Thymus (tissue), 14 donors: ENCODE measurements around the gene DHCR24. TPM values are rescaled to one million over a fixed set of nuclear protein-coding genes. Genes with fewer than 3 reads are reported as not detected.
"Not testable (repeated sequence)": the region's sequence is repeated elsewhere in the genome, so short reads cannot be mapped to it uniquely, and the experiment has no call there.

ENCODE experiments used
- DNase-seq, 9 donors: peaks; one replicate each; pipeline ENCODE4 v3.0.0-alpha.2; 2013; ENCODE audit warnings: low spot score in 9 of 9, low read depth in 6 of 9, missing footprints in 1 of 9
- H3K27ac ChIP-seq, 2 donors: one replicate each; pipeline ENCODE4 v1.5.1; 2013; ENCODE audit warnings: control low read depth in 1 of 2, low read depth in 1 of 2, low read length in 1 of 2, mild to moderate bottlenecking in 1 of 2, moderate library complexity in 1 of 2
- H3K27me3 ChIP-seq, 2 donors: one replicate each; pipeline ENCODE4 v1.5.1; 2013; ENCODE audit warnings: low read length in 1 of 2; ENCODE audit not compliant: control insufficient read depth in 2 of 2, insufficient read depth in 1 of 2
- H3K36me3 ChIP-seq, 2 donors: one replicate each; pipeline ENCODE4 v1.5.1; 2013; ENCODE audit warnings: low read length in 1 of 2, mild to moderate bottlenecking in 1 of 2, moderate library complexity in 1 of 2; ENCODE audit not compliant: control insufficient read depth in 2 of 2, insufficient read depth in 2 of 2
- H3K4me1 ChIP-seq, 2 donors: one replicate each; pipeline ENCODE4 v1.5.1; 2013; ENCODE audit warnings: low read length in 2 of 2; ENCODE audit not compliant: control insufficient read depth in 2 of 2, insufficient read depth in 2 of 2
- H3K4me3 ChIP-seq, 2 donors: one replicate each; pipeline ENCODE4 v1.5.1; 2013; ENCODE audit warnings: low read length in 2 of 2, control low read depth in 1 of 2, mild to moderate bottlenecking in 1 of 2
- H3K9me3 ChIP-seq, 2 donors: one replicate each; pipeline ENCODE4 v1.5.1; 2013; ENCODE audit warnings: low read length in 1 of 2, mild to moderate bottlenecking in 1 of 2; ENCODE audit not compliant: control insufficient read depth in 2 of 2, insufficient read depth in 1 of 2
- WGBS: extraction: QIAGEN DNeasy Blood & Tissue Kit; methylation state at CpG from one replicate; pipeline ENCODE4 v1.1.7; 2013; 5-methylcytosine and 5-hydroxymethylcytosine counted together
- long read RNA-seq, 10 donors: transcript quantifications; one replicate each; lab custom pipeline, GENCODE V29; 2026
- polyA plus RNA-seq: library from polyadenylated mRNA; stranded (reverse); fragments of 200-250 nt; gene quantifications from one replicate; pipeline ENCODE4 v1.2.3, GENCODE V29; 2013
- total RNA-seq: library from RNA; stranded (reverse); fragments of 120-200 nt; gene quantifications from one replicate; pipeline ENCODE4 v1.2.4, GENCODE V29; 2013
- donor health status: healthy.

DHCR24 gene, protein sequence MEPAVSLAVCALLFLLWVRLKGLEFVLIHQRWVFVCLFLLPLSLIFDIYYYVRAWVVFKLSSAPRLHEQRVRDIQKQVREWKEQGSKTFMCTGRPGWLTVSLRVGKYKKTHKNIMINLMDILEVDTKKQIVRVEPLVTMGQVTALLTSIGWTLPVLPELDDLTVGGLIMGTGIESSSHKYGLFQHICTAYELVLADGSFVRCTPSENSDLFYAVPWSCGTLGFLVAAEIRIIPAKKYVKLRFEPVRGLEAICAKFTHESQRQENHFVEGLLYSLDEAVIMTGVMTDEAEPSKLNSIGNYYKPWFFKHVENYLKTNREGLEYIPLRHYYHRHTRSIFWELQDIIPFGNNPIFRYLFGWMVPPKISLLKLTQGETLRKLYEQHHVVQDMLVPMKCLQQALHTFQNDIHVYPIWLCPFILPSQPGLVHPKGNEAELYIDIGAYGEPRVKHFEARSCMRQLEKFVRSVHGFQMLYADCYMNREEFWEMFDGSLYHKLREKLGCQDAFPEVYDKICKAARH
- 14.2 TPM for total RNA-seq
- polyA plus RNA-seq = 8.0 TPM
- long read RNA-seq, donor 1, full-length matches to known transcripts = 1 of 1 reads
- long read RNA-seq, donor 1, partial matches to known transcripts = 0 of 1 reads
- long read RNA-seq, donor 1, other reads (novel, unspliced or antisense) = 0 of 1 reads
- long read RNA-seq, donor 2, full-length matches to known transcripts = 17 of 17 reads
- long read RNA-seq, donor 2, partial matches to known transcripts = 0 of 17 reads
- long read RNA-seq, donor 2, other reads (novel, unspliced or antisense) = 0 of 17 reads
- long read RNA-seq, donor 3, full-length matches to known transcripts = 6 of 6 reads
- long read RNA-seq, donor 3, partial matches to known transcripts = 0 of 6 reads
- long read RNA-seq, donor 3, other reads (novel, unspliced or antisense) = 0 of 6 reads
- long read RNA-seq, donor 4, full-length matches to known transcripts = 2 of 2 reads
- long read RNA-seq, donor 4, partial matches to known transcripts = 0 of 2 reads
- long read RNA-seq, donor 4, other reads (novel, unspliced or antisense) = 0 of 2 reads
- long read RNA-seq, donor 5, full-length matches to known transcripts = 9 of 9 reads
- long read RNA-seq, donor 5, partial matches to known transcripts = 0 of 9 reads
- long read RNA-seq, donor 5, other reads (novel, unspliced or antisense) = 0 of 9 reads
- long read RNA-seq, donor 6, full-length matches to known transcripts = 9 of 9 reads
- long read RNA-seq, donor 6, partial matches to known transcripts = 0 of 9 reads
- long read RNA-seq, donor 6, other reads (novel, unspliced or antisense) = 0 of 9 reads
- long read RNA-seq, donor 7, full-length matches to known transcripts = 7 of 13 reads
- long read RNA-seq, donor 7, partial matches to known transcripts = 6 of 13 reads
- long read RNA-seq, donor 7, other reads (novel, unspliced or antisense) = 0 of 13 reads
- long read RNA-seq, donor 8, full-length matches to known transcripts = 4 of 4 reads
- long read RNA-seq, donor 8, partial matches to known transcripts = 0 of 4 reads
- long read RNA-seq, donor 8, other reads (novel, unspliced or antisense) = 0 of 4 reads
- long read RNA-seq, donor 9, full-length matches to known transcripts = 3 of 3 reads
- long read RNA-seq, donor 9, partial matches to known transcripts = 0 of 3 reads
- long read RNA-seq, donor 9, other reads (novel, unspliced or antisense) = 0 of 3 reads
- long read RNA-seq, donor 10, full-length matches to known transcripts = 2 of 2 reads
- long read RNA-seq, donor 10, partial matches to known transcripts = 0 of 2 reads
- long read RNA-seq, donor 10, other reads (novel, unspliced or antisense) = 0 of 2 reads

GRCh38 chr1:54886724-54887664 is at the start of gene DHCR24:
DHCR24 (minus strand) TSS chr1:54887195; CDS start chr1:54887119, 76 bp downstream.
- Histone ChIP-seq H3K27ac (no peak within 1 kb of the TSS), H3K36me3 (peaks cover 3 to 9% of the 10 kb centered on the region in 2 donors), H3K4me3 (peak within 1 kb of the TSS; percentile 56 to 65), H3K4me1 (peaks cover 12 to 25% of the 10 kb centered on the region in 2 donors), H3K27me3 (peaks cover 0 to 6% of the 10 kb centered on the region in 2 donors), H3K9me3 (no peaks in the 10 kb centered on the region)
- WGBS = 1% methylated on average over 109 of the region's 109 CpGs
- peak; percentile 45 to 84 (median 62) for DNase-seq

- DNase-seq = no peak
- Histone ChIP-seq H3K27me3 (peaks cover 2 to 4% of the 10 kb centered on the region in 2 donors), H3K4me3 (no peak overlapping the region), H3K36me3 (no peaks in the 10 kb centered on the region), H3K9me3 (no peaks in the 10 kb centered on the region), H3K27ac (no peak overlapping the region), H3K4me1 (no peaks in the 10 kb centered on the region)
- 91% methylated on average over 4 of the region's 4 CpGs for WGBS
Observed at GRCh38 chr1:54936791-54937190, 49.8 kb upstream of the DHCR24 start.

DNA sequence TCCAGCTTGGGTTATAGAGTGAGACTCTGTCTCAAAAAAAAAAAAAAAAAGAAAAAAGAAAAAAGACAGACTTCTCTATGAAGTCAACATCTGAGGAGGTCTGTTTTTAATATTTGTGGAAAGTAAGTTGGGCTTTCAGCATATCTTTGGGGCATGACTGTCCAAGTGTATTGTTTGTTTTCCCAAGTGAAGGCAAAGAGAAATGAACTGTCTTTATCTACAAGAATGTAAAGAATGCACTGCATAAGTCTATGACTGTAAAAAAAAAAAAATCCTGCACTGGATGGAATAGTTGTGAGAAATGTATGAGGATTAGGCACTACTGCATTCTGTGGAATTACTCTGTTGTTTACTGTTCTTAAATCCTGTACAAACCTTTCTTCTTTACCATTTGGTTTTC is 47.9 kb upstream of the DHCR24 start:
- Histone ChIP-seq H3K27ac (no peak overlapping the region), H3K27me3 (peaks cover 0 to 4% of the 10 kb centered on the region in 2 donors), H3K36me3 (no peaks in the 10 kb centered on the region), H3K4me3 (no peak overlapping the region), H3K4me1 (no peaks in the 10 kb centered on the region), H3K9me3 (no peaks in the 10 kb centered on the region)
- no peak for DNase-seq

DNA sequence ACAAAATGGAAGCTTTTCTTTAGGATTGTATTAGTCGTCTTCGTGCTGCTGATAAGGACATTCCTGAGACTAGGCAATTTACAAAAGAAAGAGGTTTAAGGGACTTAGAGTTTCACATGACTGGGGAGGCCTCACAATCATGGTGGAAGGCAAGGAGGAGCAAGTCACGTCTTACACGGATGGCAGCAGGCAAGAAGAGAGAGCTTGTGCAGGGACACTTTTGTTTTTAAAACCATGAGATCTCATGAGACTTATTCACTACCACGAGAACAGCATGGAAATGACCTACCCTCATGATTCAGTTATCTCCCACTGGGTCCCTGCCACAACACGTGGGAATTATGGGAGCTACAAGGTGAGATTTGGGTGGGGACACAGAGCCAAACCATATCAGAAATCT is 47.1 kb upstream of the DHCR24 start:
- H3K4me3 ChIP-seq, H3K36me3 ChIP-seq, DNase-seq, H3K9me3 ChIP-seq, H3K27ac ChIP-seq, H3K27me3 ChIP-seq, H3K4me1 ChIP-seq: not testable (repeated sequence)
- WGBS = 95% methylated on average over 6 of the region's 6 CpGs

- Histone ChIP-seq H3K36me3 (no peaks in the 10 kb centered on the region), H3K27me3 (no peaks in the 10 kb centered on the region), H3K9me3 (no peaks in the 10 kb centered on the region), H3K27ac (no peak overlapping the region), H3K4me3 (no peak overlapping the region), H3K4me1 (no peaks in the 10 kb centered on the region)
- DNase-seq = no peak
- WGBS = 52% methylated on average over 1 of the region's 1 CpG
Observed at GRCh38 chr1:54931275-54931840, 44.4 kb upstream of the DHCR24 start.

- Histone ChIP-seq H3K27ac (no peak overlapping the region), H3K4me3 (no peak overlapping the region), H3K4me1 (no peaks in the 10 kb centered on the region), H3K9me3 (no peaks in the 10 kb centered on the region), H3K36me3 (no peaks in the 10 kb centered on the region), H3K27me3 (no peaks in the 10 kb centered on the region)
- no peak for DNase-seq
Observed at GRCh38 chr1:54929700-54930099, 42.7 kb upstream of the DHCR24 start.

- Histone ChIP-seq H3K27ac (no peak overlapping the region), H3K4me3 (no peak overlapping the region), H3K4me1 (no peaks in the 10 kb centered on the region), H3K9me3 (no peaks in the 10 kb centered on the region), H3K36me3 (no peaks in the 10 kb centered on the region), H3K27me3 (no peaks in the 10 kb centered on the region)
- 93% methylated on average over 2 of the region's 2 CpGs for WGBS
- no peak for DNase-seq
Observed at GRCh38 chr1:54928327-54928726, 41.3 kb upstream of the DHCR24 start.
